ENCODE measurements around the gene HEXIM1.

Gene HEXIM1

DNA sequence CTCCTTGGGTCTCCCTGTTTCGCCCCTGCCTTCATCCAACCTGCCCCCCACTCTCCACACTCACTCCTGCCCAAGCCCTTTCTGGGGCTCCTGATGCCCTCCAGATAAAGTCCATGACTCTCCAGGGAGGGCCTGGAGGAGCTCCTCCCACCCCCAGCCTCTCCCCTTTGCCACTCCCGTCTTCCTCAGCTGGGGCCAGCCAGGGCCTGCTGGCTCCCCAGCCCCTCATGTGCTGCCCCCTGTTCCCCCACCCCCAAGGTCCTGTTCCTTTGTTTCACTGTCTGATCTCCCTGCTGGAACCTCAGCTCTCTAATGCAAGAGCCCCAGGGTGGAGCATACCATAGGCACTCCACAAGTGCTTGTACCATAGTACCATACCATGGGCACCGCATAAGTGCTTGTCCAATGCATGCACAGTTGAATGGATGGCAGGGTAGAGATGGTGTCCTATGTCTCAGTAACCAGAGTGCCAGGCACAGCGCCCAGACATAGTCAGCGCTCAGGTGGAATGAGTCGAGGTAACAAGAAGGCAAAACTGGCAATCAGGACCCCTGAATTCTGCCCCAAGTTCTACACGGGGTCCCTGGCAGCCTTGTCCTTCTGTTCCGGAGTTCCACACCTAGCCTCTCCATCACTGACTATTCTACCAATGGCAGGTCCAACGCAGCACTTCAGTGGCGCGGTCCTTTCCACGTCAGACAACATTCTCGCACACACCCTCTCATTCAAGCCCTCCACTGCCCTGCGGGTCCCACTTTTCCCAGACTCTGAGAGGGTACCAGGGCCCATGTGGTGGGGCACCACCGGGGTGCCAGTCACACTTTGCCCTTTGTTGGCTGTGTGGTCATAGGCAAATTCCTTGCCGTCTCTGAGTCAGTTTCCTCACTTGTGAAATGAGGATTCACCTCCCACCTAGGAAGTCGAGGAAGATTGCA is 17.3 kb upstream of the HEXIM1 start:
- H3K4me1 Mint-ChIP-seq (ENCODE audit: low read depth), result peaks cover 12% of the 10 kb centered on the region
- H3K27ac Mint-ChIP-seq, result no peak overlapping the region
- peaks cover 2% of the 10 kb centered on the region for H3K36me3 Mint-ChIP-seq (ENCODE audit: low read depth)
- H3K9me3 Mint-ChIP-seq, result no peaks in the 10 kb centered on the region
- DNase-seq, result no peak
- peak overlapping the region; percentile 72 for H3K4me3 Mint-ChIP-seq
- H3K27me3 Mint-ChIP-seq, result peaks cover 4% of the 10 kb centered on the region

DNA sequence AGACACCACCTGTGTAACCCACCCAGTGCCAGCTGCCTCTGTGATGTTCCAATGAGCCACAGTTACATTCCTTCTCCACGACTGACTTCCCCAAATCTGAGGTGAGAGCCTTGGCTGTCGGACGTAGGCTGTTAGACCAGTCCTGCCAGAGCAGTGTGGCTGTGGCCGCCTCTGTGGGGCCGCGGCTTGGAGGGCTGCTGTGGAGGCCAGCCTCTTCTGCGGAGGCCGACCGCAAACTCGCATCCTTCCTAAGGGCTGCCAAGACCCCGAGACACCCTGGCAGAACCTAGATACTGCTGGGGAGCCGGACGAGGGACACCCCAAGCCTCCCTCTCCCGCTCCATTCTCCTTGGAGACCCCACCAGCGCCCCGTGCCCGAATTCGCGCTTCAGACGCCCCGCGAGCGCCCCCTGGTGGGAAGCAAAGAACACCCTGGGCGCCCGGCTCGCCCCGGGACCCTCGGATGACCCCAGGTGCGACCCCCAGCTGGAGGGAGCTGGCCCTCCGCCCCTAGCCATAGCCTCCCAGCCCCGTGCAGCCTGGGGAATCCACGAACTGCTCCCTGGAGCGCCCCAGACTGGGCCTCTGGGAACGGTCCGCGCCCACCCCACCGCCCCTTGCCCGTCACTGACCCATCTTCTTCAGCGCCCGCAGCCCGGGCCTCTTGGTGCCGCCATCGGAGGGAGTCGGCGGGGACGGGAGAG is 16.5 kb upstream of the HEXIM1 start:
- Mint-ChIP-seq H3K4me1 (ENCODE audit: low read depth) (peaks cover 20% of the 10 kb centered on the region), H3K27me3 (peaks cover 4% of the 10 kb centered on the region), H3K36me3 (ENCODE audit: low read depth) (peaks cover 2% of the 10 kb centered on the region), H3K4me3 (peak overlapping the region; percentile 72), H3K27ac (no peak overlapping the region), H3K9me3 (no peaks in the 10 kb centered on the region)
- DNase-seq, result peak; percentile 73

DNA sequence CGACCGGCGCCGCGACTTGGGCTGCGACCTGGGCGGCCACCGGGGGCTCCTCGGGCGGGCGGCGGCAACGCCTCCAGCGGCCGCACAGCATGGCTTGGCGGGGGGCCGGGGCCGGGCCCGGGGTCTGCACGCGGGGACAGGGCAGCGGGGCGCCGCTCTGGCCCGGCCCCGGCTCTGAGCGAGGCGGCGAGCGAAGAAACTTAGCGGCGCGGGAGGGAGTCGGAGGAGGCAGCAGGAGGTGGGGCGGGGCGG is 16.0 kb upstream of the HEXIM1 start, which contains the start of gene PLCD3:
TSS of gene PLCD3 (minus strand) at position 196 of the 252 bp plus-strand sequence. CDS start at position 91, 105 bp downstream.
- H3K4me3 Mint-ChIP-seq, result peak within 1 kb of the TSS; percentile 83
- H3K4me1 Mint-ChIP-seq (ENCODE audit: low read depth), result peaks cover 20% of the 10 kb centered on the region
- peaks cover 2% of the 10 kb centered on the region for H3K36me3 Mint-ChIP-seq (ENCODE audit: low read depth)
- H3K27me3 Mint-ChIP-seq, result peaks cover 4% of the 10 kb centered on the region
- DNase-seq, result no peak
- H3K9me3 Mint-ChIP-seq, result no peaks in the 10 kb centered on the region
- H3K27ac Mint-ChIP-seq, result peak within 1 kb of the TSS; percentile 88

GRCh38 chr17:45132572-45133463 is 15.5 kb upstream of the HEXIM1 start:
- Mint-ChIP-seq H3K27ac (peak overlapping the region; percentile 88), H3K27me3 (peaks cover 4% of the 10 kb centered on the region), H3K4me3 (peak overlapping the region; percentile 83), H3K36me3 (ENCODE audit: low read depth) (peaks cover 2% of the 10 kb centered on the region), H3K4me1 (ENCODE audit: low read depth) (peaks cover 20% of the 10 kb centered on the region), H3K9me3 (no peaks in the 10 kb centered on the region)
- peak; percentile 87 for DNase-seq

GRCh38 chr17:45135192-45135977 is 12.9 kb upstream of the HEXIM1 start, which contains the start of gene ACBD4:
Gene ACBD4 (plus strand): TSS chr17:45135687. CDS start chr17:45136145, 458 bp downstream.
- Mint-ChIP-seq H3K9me3 (no peaks in the 10 kb centered on the region), H3K36me3 (ENCODE audit: low read depth) (peaks cover 5% of the 10 kb centered on the region), H3K27me3 (peaks cover 4% of the 10 kb centered on the region)

GRCh38 chr17:45135978-45136791 is 12.1 kb upstream of the HEXIM1 start:
- Mint-ChIP-seq H3K9me3 (no peaks in the 10 kb centered on the region), H3K4me3 (peak overlapping the region; percentile 86)

More at GRCh38 chr17:45135192-45135977, 12.9 kb upstream of the HEXIM1 start, which contains the start of gene ACBD4:
- peak within 1 kb of the TSS; percentile 86 for H3K4me3 Mint-ChIP-seq
- H3K27ac Mint-ChIP-seq, result peak within 1 kb of the TSS; percentile 85
- H3K4me1 Mint-ChIP-seq (ENCODE audit: low read depth), result peaks cover 20% of the 10 kb centered on the region
- DNase-seq, result peak; percentile 99

GRCh38 chr17:45136846-45137560 is 11.3 kb upstream of the HEXIM1 start:
- peaks cover 20% of the 10 kb centered on the region for H3K4me1 Mint-ChIP-seq (ENCODE audit: low read depth)
- peak overlapping the region; percentile 66 for H3K27ac Mint-ChIP-seq
- peaks cover 5% of the 10 kb centered on the region for H3K36me3 Mint-ChIP-seq (ENCODE audit: low read depth)
- H3K4me3 Mint-ChIP-seq, result peak overlapping the region; percentile 86
- H3K27me3 Mint-ChIP-seq, result no peaks in the 10 kb centered on the region
- no peaks in the 10 kb centered on the region for H3K9me3 Mint-ChIP-seq
- no peak for DNase-seq

More at GRCh38 chr17:45135978-45136791, 12.1 kb upstream of the HEXIM1 start:
- peaks cover 20% of the 10 kb centered on the region for H3K4me1 Mint-ChIP-seq (ENCODE audit: low read depth)
- H3K36me3 Mint-ChIP-seq (ENCODE audit: low read depth), result peaks cover 5% of the 10 kb centered on the region
- no peak for DNase-seq
- H3K27ac Mint-ChIP-seq, result peak overlapping the region; percentile 85
- peaks cover 3% of the 10 kb centered on the region for H3K27me3 Mint-ChIP-seq

GRCh38 chr17:45137561-45138305 is 10.5 kb upstream of the HEXIM1 start:
- H3K4me3 Mint-ChIP-seq, result no peak overlapping the region
- peaks cover 21% of the 10 kb centered on the region for H3K4me1 Mint-ChIP-seq (ENCODE audit: low read depth)
- peaks cover 5% of the 10 kb centered on the region for H3K36me3 Mint-ChIP-seq (ENCODE audit: low read depth)
- H3K9me3 Mint-ChIP-seq, result no peaks in the 10 kb centered on the region
- no peaks in the 10 kb centered on the region for H3K27me3 Mint-ChIP-seq
- peak overlapping the region; percentile 33 for H3K27ac Mint-ChIP-seq
- no peak for DNase-seq

DNA sequence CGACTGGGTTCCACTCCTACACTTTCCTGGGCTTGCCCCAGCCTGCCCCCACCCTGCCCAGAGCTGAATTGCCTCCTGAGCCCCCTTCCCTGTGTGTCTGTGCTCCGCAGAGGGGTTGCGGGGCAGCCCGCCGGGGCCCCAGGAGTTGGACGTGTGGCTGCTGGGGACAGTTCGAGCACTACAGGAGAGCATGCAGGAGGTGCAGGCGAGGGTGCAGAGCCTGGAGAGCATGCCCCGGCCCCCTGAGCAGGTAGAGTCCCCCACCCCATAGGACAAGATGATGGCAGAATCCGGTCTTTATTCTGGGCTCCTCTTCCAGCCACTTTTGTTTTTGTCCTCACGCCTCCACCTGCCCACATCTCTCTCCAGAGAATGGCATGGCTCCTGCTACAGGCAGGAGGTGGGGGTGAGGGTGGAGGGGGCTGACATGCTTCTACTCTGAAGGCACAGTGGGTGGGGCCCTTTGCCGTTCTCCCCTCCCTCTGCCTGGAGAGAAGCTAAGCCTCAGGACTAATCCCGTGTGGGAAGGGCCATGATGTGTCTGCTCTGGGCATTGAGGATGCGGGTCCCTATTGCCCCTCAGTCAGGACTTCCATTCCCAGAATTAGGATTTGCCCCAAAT is 9.3 kb upstream of the HEXIM1 start:
- Mint-ChIP-seq H3K27me3 (no peaks in the 10 kb centered on the region), H3K4me3 (no peak overlapping the region), H3K36me3 (ENCODE audit: low read depth) (peaks cover 5% of the 10 kb centered on the region), H3K9me3 (no peaks in the 10 kb centered on the region), H3K27ac (no peak overlapping the region), H3K4me1 (ENCODE audit: low read depth) (peaks cover 22% of the 10 kb centered on the region)
- no peak for DNase-seq

- no peak overlapping the region for H3K4me3 Mint-ChIP-seq
- no peak overlapping the region for H3K27ac Mint-ChIP-seq
- H3K4me1 Mint-ChIP-seq (ENCODE audit: low read depth), result peaks cover 24% of the 10 kb centered on the region
- DNase-seq, result no peak
- H3K27me3 Mint-ChIP-seq, result no peaks in the 10 kb centered on the region
- no peaks in the 10 kb centered on the region for H3K9me3 Mint-ChIP-seq
- H3K36me3 Mint-ChIP-seq (ENCODE audit: low read depth), result peaks cover 5% of the 10 kb centered on the region
Observed at GRCh38 chr17:45139533-45139920, 8.7 kb upstream of the HEXIM1 start.

GRCh38 chr17:45143094-45143670 is 5.1 kb upstream of the HEXIM1 start:
- Mint-ChIP-seq H3K27ac (peak overlapping the region; percentile 81), H3K4me3 (peak overlapping the region; percentile 51), H3K27me3 (no peaks in the 10 kb centered on the region), H3K9me3 (no peaks in the 10 kb centered on the region), H3K36me3 (ENCODE audit: low read depth) (peaks cover 14% of the 10 kb centered on the region), H3K4me1 (ENCODE audit: low read depth) (peaks cover 40% of the 10 kb centered on the region)
- DNase-seq, result no peak
